Measurements from ENCODE around the gene ERCC6.

The ERCC6 gene

GRCh38 chr10:49508249-49508648 lies 30.7 kb downstream of the ERCC6 start:
- no peak for DNase-seq

- no peak for DNase-seq
Measured at GRCh38 chr10:49505589-49505988, 33.3 kb downstream of the ERCC6 start.

- no peak for DNase-seq
Measured at GRCh38 chr10:49505076-49505475, 33.8 kb downstream of the ERCC6 start.

- no peak for DNase-seq
Measured at GRCh38 chr10:49504528-49504927, 34.4 kb downstream of the ERCC6 start.

- no peak for DNase-seq
Measured at GRCh38 chr10:49502358-49502757, 36.6 kb downstream of the ERCC6 start.

GRCh38 chr10:49500412-49500811 lies 38.5 kb downstream of the ERCC6 start:
- peak in 1 of 2 experiments; percentile 11 for DNase-seq

GRCh38 chr10:49499305-49499851 lies 39.5 kb downstream of the ERCC6 start:
- DNase-seq: no peak

GRCh38 chr10:49498425-49498824 lies 40.5 kb downstream of the ERCC6 start:
- DNase-seq: no peak

GRCh38 chr10:49497358-49497757 lies 41.6 kb downstream of the ERCC6 start:
- no peak for DNase-seq

- peak; percentile 15 to 20 for DNase-seq
Measured at GRCh38 chr10:49488056-49488717, 50.7 kb downstream of the ERCC6 start.

GRCh38 chr10:49486738-49487137 lies 52.2 kb downstream of the ERCC6 start:
- no peak for DNase-seq

GRCh38 chr10:49486009-49486408 lies 52.9 kb downstream of the ERCC6 start:
- no peak for DNase-seq

GRCh38 chr10:49484486-49485235 lies 54.3 kb downstream of the ERCC6 start:
- DNase-seq: no peak

GRCh38 chr10:49478819-49479218 lies 60.1 kb downstream of the ERCC6 start:
- no peak for DNase-seq

- no peak for DNase-seq
Measured at GRCh38 chr10:49474901-49475300, 64.0 kb downstream of the ERCC6 start.

- DNase-seq: no peak
Measured at GRCh38 chr10:49471532-49471931, 67.4 kb downstream of the ERCC6 start.

- no peak for DNase-seq
Measured at GRCh38 chr10:49465736-49466135, 73.2 kb downstream of the ERCC6 start.

Data from SHP77 (cell line).